Measurements from ENCODE around the gene WNT8A. TPM values are rescaled to one million over a fixed set of nuclear protein-coding genes. Genes with fewer than 3 reads are reported as not detected.

The WNT8A gene
- total RNA-seq, 6 experiments from 2014 or later, result not detected

DNA sequence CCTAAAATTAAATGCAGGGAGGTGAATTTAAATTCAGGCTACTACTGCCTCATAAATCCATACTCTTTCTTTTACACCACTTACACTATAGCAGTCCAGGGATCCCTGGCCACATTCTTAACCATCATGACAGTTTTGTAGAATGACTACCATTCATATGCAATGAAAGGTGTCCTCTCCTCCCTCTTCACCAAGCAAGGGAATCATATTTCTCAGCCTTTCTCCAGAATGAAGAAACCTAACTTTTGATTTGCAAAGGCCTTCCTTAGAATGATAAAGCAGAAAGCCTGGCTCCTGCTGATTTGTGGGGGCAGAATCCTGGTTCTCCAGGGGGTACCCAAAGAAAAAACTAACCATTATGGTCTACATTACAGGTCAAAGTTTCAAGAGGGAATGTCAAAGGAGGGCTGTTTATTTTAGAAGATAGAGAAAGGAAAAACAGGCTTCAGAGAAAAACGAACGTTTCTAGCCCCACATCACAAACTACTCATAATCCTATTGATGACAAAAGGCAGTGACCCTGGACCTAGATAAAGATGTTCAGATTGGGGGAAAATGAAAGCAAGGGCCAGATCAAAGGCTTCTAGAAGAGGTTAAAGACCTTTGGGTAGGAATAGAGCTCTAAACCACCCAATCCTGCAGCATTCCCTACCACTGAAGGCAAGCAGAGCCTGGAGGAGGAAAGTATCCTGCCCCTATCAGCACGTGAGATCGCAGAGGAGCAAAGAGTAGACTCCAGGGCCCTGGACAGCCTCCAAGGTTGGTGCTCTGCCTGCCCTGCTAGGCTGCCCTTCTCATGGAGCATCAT, 11.5 kb downstream of the WNT8A start:
- H3K27ac Mint-ChIP-seq, result no peak overlapping the region
- DNase-seq, result no peak
- no peaks in the 10 kb centered on the region for H3K36me3 Mint-ChIP-seq (ENCODE audit: low read depth)
- no peaks in the 10 kb centered on the region for H3K9me3 Mint-ChIP-seq
- peaks cover 46% of the 10 kb centered on the region for H3K27me3 Mint-ChIP-seq (ENCODE audit: insufficient read depth)
- no peaks in the 10 kb centered on the region for H3K4me1 Mint-ChIP-seq (ENCODE audit: low read depth)
- TF ChIP-seq, protein P1, sequence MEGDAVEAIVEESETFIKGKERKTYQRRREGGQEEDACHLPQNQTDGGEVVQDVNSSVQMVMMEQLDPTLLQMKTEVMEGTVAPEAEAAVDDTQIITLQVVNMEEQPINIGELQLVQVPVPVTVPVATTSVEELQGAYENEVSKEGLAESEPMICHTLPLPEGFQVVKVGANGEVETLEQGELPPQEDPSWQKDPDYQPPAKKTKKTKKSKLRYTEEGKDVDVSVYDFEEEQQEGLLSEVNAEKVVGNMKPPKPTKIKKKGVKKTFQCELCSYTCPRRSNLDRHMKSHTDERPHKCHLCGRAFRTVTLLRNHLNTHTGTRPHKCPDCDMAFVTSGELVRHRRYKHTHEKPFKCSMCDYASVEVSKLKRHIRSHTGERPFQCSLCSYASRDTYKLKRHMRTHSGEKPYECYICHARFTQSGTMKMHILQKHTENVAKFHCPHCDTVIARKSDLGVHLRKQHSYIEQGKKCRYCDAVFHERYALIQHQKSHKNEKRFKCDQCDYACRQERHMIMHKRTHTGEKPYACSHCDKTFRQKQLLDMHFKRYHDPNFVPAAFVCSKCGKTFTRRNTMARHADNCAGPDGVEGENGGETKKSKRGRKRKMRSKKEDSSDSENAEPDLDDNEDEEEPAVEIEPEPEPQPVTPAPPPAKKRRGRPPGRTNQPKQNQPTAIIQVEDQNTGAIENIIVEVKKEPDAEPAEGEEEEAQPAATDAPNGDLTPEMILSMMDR (IDR thresholded peaks at IDR 0.05), result no peak
- H3K4me3 Mint-ChIP-seq, result no peak overlapping the region

DNA sequence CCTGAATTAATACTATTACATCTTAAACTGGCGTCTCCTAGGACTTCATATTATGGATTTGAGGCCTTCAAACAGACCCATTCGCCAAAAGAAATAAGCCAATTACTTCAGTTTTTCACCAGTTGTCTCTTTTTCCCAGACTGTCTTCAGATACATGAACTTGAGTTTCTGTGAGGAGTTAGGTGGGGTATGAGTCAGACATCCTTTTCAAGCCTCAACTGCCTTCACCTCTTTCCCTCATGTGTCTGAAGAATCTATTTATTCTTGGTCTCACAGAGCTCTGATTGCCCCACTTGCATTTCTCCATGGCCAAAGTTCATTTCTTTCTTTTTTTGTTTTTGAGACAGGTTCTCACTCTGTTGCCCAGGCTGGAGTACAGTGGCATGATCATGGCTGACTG, 12.5 kb downstream of the WNT8A start:
- H3K27me3 Mint-ChIP-seq (ENCODE audit: insufficient read depth), result peaks cover 39% of the 10 kb centered on the region
- H3K4me1 Mint-ChIP-seq (ENCODE audit: low read depth), result no peaks in the 10 kb centered on the region
- H3K9me3 Mint-ChIP-seq, result no peaks in the 10 kb centered on the region
- H3K4me3 Mint-ChIP-seq, result no peak overlapping the region
- no peak for DNase-seq
- TF ChIP-seq, protein P1 (IDR thresholded peaks at IDR 0.05), result no peak
- no peak overlapping the region for H3K27ac Mint-ChIP-seq
- H3K36me3 Mint-ChIP-seq (ENCODE audit: low read depth), result no peaks in the 10 kb centered on the region

DNA sequence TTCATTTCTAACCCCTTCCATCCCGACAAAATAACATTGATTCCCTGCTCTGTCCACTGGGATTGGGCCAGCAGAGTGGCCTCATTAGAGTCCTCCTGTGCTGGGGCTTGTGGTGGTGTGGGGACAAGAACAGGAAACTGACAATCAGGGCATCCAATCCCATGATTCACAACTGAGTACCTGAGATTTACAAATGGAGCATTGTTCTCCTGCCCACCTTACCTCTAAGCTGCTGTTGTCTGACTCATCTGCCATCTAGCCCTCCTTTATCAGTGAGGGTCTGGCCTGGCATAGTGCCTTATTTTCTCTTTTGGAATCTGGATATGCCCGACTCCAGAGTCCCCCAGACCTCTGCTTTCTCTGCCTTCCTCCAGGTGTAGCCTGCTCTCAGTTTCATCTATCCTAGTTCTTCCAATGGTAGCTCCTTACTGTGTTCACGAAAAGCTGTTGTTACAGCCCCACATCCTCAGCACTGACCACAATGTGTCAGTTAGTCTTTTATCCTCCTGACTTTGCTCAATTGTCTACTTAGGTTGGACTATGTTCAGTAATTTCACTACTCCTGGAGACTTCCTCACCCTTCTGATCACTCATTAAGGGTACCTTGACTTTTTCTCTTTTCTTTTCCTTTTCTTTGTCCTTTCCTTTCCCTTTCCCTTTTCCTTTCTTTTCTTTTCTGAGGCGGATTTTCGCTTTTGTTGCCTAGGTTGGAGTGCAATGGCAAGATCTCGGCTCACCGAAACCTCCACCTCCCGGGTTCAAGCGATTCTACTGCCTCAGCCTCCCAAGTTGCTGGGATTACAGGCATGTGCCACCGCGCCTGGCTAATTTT, 13.4 kb downstream of the WNT8A start:
- H3K4me3 Mint-ChIP-seq, result no peak overlapping the region
- H3K4me1 Mint-ChIP-seq (ENCODE audit: low read depth), result no peaks in the 10 kb centered on the region

DNA sequence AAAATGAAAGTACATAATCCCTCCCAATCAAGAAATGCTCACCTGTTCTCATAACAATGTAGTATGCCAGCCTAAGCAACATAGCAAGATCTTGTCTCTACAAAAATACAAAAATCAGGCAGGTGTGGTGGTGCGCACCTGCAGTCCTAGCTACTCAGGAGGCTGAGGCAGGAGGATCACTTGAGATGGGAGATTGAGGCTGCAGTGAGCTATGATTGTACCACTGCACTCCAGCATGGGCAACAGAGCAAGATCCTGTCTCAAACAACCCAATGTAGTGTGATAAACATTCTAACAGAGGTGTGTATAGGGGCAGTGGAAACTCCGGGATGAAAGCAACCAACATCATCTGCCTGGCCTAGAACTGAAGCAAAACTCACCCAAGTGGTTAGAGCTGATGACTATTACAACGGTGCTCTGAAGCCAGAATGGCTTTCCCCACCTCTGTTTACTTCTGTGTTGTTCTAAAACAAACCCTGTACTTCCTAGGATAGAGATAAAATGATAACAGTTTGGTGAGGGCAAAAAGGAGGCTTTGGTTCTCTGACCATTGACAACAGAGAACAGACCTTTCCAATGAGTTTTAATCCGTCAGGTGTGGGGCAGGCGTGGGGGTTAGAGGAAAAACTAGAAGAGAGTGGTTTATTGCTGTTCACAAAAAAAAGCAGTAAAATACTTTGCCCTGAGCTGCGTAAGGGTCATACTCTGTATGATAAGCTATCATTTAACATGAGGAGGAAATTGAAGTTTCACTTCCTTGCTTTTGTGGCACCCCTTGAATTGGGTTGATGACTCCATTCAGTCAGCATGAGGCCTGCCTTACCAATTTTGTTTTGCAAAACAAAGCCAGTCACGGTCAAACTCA, 18.9 kb downstream of the WNT8A start:
- peaks cover 31% of the 10 kb centered on the region for H3K27me3 Mint-ChIP-seq (ENCODE audit: insufficient read depth)
- TF ChIP-seq, protein P1 (IDR thresholded peaks at IDR 0.05), result no peak
- no peak overlapping the region for H3K4me3 Mint-ChIP-seq
- no peaks in the 10 kb centered on the region for H3K4me1 Mint-ChIP-seq (ENCODE audit: low read depth)
- DNase-seq, result no peak
- H3K27ac Mint-ChIP-seq, result no peak overlapping the region
- no peaks in the 10 kb centered on the region for H3K9me3 Mint-ChIP-seq
- no peaks in the 10 kb centered on the region for H3K36me3 Mint-ChIP-seq (ENCODE audit: low read depth)

More for the DNA sequence above, 13.4 kb downstream of the WNT8A start:
- no peaks in the 10 kb centered on the region for H3K36me3 Mint-ChIP-seq (ENCODE audit: low read depth)
- peaks cover 45% of the 10 kb centered on the region for H3K27me3 Mint-ChIP-seq (ENCODE audit: insufficient read depth)
- no peak for DNase-seq
- no peaks in the 10 kb centered on the region for H3K9me3 Mint-ChIP-seq
- H3K27ac Mint-ChIP-seq, result no peak overlapping the region
- TF ChIP-seq, protein P1 (IDR thresholded peaks at IDR 0.05), result no peak

DNA sequence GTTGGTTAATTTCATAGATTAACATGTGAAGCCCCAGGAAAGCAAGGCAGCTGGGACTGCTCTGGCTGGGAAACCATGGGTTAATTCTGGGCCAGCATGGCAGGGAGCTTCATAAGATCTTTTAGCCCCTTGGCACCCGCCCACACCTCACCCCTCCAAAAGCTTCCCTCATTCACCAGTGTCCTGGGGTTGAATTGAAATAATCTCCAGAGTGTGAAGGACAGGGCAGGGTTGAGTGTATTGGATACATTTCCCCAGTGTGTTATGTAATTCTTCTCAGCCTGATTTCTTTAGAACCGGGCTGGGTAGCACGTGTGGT, 19.4 kb downstream of the WNT8A start:
- DNase-seq, result no peak
- TF ChIP-seq, protein P1 (IDR thresholded peaks at IDR 0.05), result no peak
- no peak overlapping the region for H3K4me3 Mint-ChIP-seq
- no peaks in the 10 kb centered on the region for H3K9me3 Mint-ChIP-seq
- H3K27me3 Mint-ChIP-seq (ENCODE audit: insufficient read depth), result peaks cover 29% of the 10 kb centered on the region
- no peaks in the 10 kb centered on the region for H3K4me1 Mint-ChIP-seq (ENCODE audit: low read depth)
- H3K36me3 Mint-ChIP-seq (ENCODE audit: low read depth), result no peaks in the 10 kb centered on the region
- H3K27ac Mint-ChIP-seq, result no peak overlapping the region
